Loucy (cell line): ENCODE measurements around the gene DNAJA3.

Source experiments
- EZH2phosphoT487 ChIP-seq: fragments of 200-600 bp; IDR thresholded peaks from 2 replicates; pipeline ENCODE4 v1.6.1; 2018; ENCODE audit warnings: antibody characterized with exemption, mild to moderate bottlenecking, moderate library complexity, borderline replicate concordance
- TF ChIP-seq, protein P1 (sequence below): fragments of 200-600 bp; sonication (generic); conservative IDR thresholded peaks from 2 replicates; pipeline ENCODE4 v1.5.1; 2014; ENCODE audit warnings: mild to moderate bottlenecking, antibody characterized with exemption, low read length

DNA sequence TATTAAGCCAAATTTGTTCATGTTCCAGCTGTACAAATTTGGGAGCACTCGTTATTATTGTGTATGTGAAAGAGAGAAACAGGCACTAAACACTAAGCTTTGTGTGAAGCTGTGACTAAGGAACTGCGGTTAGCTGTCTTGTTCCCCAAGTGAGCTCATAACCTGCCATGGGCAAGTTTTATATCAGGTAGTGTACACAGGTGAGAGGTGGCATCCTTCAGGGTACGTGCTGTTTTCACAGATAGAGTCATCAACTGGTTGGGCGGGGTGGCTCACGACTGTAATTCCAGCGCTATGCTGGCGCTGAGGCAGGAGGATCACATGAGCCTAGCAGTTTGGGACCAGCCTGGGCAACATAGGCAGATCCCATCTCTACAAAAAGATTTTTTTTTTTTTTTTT, 2.8 kb downstream of the DNAJA3 start:
- TF ChIP-seq, protein P1, sequence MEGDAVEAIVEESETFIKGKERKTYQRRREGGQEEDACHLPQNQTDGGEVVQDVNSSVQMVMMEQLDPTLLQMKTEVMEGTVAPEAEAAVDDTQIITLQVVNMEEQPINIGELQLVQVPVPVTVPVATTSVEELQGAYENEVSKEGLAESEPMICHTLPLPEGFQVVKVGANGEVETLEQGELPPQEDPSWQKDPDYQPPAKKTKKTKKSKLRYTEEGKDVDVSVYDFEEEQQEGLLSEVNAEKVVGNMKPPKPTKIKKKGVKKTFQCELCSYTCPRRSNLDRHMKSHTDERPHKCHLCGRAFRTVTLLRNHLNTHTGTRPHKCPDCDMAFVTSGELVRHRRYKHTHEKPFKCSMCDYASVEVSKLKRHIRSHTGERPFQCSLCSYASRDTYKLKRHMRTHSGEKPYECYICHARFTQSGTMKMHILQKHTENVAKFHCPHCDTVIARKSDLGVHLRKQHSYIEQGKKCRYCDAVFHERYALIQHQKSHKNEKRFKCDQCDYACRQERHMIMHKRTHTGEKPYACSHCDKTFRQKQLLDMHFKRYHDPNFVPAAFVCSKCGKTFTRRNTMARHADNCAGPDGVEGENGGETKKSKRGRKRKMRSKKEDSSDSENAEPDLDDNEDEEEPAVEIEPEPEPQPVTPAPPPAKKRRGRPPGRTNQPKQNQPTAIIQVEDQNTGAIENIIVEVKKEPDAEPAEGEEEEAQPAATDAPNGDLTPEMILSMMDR, result no peak
- TF ChIP-seq EZH2phosphoT487, result no peak
